Transverse colon (tissue), 4 donors: ENCODE data around the gene GSTT2B.
"Not testable (repeated sequence)": the region's sequence is repeated elsewhere in the genome, so short reads cannot be mapped to it uniquely, and the experiment has no call there.

ENCODE experiments used
- EP300 ChIP-seq: sonication (generic); formaldehyde crosslinking; IDR thresholded peaks from one replicate; pipeline ENCODE4 v1.6.1; 2017; ENCODE audit warnings: antibody characterized with exemption, low read depth
- POLR2A ChIP-seq: fragments of 450-650 bp; IDR thresholded peaks from one replicate; pipeline ENCODE4 v1.6.1; 2016; ENCODE audit warnings: antibody characterized with exemption, mild to moderate bottlenecking, moderate library complexity
- POLR2AphosphoS5 ChIP-seq, 3 donors: sonication (generic); formaldehyde crosslinking; IDR thresholded peaks; one replicate each; pipeline ENCODE4 v1.6.1; 2016; ENCODE audit warnings: antibody characterized with exemption in 3 of 3
- TF ChIP-seq, protein P1 (sequence below), 5 experiments: fragments of 200-600 bp in 3 of 5; fragments of 450-650 bp in 2 of 5; sonication (generic) in 3 of 5; IDR thresholded peaks; 1 replicate in 2 of 5; 2 replicates in 3 of 5; pipeline ENCODE4 v1.5.1; 2016 to 2017; ENCODE audit warnings: antibody characterized with exemption in 5 of 5, inconsistent platforms in 3 of 5, mild to moderate bottlenecking in 2 of 5, moderate library complexity in 1 of 5

DNA sequence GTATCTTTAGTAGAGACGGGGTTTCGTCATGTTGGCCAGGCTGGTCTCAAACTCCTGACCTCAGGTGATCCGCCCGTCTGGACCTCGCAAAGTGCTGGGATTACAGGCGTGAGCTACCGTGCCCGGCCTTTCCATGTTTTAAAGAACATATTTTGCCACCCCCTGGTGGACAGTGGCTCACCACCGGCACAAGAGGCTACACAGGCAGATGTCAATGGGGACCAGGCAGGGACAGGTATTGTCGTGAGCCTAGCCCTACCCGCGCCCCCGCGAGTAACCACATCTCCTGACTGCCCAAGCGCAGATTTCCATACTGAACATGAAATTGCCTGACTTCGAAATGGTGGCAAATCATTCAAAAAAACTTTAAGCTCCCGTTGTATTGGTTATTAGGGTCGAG is 5.1 kb upstream of the GSTT2B start:
- TF ChIP-seq, protein P1, sequence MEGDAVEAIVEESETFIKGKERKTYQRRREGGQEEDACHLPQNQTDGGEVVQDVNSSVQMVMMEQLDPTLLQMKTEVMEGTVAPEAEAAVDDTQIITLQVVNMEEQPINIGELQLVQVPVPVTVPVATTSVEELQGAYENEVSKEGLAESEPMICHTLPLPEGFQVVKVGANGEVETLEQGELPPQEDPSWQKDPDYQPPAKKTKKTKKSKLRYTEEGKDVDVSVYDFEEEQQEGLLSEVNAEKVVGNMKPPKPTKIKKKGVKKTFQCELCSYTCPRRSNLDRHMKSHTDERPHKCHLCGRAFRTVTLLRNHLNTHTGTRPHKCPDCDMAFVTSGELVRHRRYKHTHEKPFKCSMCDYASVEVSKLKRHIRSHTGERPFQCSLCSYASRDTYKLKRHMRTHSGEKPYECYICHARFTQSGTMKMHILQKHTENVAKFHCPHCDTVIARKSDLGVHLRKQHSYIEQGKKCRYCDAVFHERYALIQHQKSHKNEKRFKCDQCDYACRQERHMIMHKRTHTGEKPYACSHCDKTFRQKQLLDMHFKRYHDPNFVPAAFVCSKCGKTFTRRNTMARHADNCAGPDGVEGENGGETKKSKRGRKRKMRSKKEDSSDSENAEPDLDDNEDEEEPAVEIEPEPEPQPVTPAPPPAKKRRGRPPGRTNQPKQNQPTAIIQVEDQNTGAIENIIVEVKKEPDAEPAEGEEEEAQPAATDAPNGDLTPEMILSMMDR (IDR thresholded peaks at IDR 0.05), result not testable (repeated sequence)
- TF ChIP-seq POLR2A; EP300; POLR2AphosphoS5 (IDR thresholded peaks at IDR 0.05): not testable (repeated sequence)
